Left forelimb (tissue), 1 donor: ENCODE data around the gene RSPH6A.

Experiments used
- DNase-seq: peaks from one replicate; pipeline ENCODE4 v3.0.0-alpha.2; 2018; ENCODE audit warnings: low spot score

The RSPH6A gene

DNA sequence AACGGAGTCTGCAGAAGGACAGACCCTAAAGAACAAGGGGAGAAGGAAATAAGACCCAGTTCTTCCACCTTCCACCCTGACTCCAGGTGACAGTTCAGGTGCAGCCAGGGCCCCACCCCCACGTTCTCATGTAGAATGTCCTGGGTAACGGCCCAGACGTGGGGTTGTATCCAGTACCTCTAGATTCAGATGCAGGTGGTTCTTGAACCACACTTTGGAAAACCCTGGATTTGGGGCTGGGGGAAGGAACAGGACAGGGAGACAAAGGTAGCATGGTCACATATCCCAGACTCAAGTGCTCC is 35.0 kb downstream of the RSPH6A start:
- DNase-seq, result no peak

DNA sequence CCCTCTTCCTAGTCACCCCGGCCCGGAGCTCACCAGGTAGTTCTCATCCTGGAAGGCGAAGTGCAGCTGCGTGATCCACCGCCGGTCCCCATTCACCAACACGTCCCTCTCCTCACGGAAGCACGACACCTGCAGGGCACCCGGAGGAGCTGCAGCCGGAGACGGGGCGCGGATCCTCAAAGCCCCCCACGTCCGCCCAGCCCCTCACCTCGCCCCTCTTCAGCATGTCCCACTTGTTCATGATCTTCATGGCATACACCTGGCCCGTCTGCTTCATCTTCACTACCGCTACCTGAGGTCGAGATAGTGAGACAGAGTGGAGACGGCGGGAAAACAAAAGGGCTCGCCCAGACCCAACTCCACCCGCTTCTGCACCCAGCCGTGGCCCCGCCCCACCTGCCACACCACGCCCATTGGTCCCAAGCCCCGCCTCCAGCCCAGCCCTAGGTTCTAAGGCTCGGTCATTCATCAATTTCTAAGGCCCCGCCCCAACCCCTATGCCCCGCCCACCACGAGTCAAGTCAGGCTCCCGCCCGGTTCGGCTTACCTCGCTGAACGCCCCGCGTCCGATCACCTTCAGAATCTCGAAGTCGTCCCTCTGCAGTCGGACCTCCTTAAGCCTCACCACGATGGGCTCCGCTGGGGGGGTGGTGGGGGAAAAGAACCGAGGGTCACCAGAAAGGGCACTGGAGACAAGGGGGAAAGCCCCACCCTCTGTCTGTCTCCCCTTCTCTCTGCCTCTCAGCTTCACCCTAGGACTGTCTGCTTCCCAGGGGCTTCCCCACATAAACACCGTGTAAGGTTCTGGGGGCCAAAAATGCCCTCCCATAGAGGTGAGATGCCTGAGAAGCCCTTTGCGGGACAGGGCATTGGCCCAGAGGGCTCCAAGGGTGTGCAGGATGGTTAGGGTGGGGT is 35.6 kb downstream of the RSPH6A start:
- DNase-seq, result no peak

DNA sequence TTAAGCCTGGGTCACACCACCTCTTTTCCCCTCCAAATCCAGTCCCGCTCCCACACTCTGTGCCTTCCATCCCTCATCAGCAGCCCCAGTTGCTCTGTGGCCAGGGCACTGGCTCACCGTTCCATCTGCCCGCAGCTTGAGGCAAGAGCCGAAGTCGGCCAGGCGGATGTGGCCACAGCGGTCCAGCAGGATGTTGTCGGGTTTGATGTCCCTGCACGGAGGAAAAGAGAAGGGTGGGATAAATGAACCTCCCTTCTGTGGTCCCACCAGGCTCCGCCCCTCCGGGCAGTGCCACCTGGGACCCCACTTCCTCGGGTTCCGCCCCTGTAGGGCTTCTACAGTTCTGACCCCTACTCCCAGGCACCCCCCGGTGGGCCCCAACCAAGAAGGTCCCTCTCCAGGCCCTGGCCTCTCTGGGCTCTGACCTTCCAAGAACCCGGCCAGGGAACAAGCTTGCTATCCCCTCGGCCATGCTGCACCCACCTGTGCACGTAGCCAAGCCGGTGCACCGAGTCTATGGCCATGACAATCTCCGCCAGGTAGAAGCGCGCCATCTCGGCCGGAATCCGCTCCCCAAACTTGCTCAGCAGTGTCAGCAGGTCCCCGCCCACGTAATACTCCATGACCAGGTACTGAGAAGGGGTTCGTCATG is 37.0 kb downstream of the RSPH6A start:
- DNase-seq, result no peak

DNA sequence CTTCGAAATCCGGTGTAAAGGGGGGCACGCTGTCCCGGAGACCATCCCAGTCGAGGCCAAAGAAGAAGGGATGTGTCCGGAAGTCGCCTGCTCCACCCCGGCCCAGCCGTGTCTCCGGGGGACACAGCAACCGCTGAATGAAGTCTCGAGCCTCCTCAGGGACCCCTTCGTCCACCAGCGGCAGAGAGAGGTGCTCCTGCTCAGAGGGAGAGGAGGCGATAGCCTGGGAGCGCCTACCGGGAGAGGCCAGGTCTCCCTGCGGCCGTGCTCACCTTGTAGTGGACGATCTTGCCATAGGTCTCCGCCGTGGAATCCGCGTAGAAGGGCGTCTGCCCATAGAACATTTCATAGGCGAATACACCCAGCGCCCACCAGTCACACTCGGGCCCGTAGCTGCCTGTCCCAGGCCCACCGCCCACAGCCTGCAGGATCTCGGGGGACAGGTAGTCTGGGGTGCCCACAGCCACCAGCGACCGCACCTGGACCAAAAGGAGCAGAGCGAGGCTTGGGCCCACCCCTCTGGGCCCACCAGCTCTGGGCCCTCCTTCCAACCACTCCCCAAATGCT is 37.6 kb downstream of the RSPH6A start:
- DNase-seq, result no peak

DNA sequence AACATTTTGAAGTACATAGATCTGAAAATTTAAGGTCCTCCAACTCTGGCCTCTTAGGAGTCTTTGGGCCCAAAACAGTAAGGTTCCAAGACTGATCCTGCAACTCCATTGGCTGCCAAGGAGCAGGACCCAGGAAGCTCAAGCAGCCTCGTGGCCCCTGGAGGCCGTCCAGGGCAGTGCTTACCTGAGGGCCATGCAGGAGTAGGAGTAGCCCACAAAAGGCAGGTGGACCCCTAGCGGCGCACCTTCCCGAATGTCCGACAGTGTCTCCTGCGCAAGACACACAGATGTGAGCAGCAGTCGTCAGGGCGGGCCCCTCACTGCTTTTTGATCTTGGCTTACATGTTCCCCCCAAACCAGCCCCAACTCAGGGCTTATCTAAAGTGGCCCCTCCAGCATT is 40.3 kb downstream of the RSPH6A start:
- DNase-seq, result no peak

DNA sequence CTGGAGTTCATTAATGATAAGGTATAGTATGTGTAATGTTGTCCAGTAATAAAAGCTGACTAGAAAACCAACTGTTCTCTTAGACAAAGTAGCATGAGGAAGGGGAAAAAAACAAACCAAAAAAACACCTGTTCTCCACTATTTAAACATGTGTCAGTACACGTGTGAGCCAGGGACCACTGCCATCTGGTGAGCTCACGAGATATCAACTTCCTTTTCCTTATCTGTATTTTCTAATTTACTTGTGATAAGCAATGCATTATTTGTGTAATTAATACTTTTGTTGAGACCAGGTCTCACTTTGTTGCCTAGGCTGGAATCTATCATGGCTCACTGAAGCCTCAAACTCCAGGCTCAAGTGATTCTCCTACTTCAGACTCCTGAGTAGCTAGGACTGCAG is 41.7 kb downstream of the RSPH6A start:
- DNase-seq, result no peak

DNA sequence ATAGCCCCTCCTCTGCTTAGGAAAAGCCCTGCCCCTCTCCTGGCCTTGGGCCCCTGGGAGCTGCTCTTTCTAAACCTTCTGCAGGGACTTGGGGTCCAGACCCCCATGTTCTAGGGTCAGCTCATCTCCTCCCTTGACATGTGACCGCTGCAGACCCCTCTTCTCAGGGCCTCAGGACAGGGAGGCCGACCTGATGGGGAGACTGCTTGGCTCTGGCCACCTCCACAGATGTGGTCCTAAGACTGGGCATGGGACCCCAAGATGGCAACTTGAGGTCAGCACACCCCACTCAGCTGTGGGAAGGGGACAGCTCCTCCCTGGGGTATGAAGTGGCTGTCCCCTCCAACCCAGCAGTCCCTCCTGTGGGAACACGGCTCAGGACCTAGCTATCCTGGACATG is 42.2 kb downstream of the RSPH6A start:
- DNase-seq, result peak; percentile 58

GRCh38 chr19:45772130-45772840 is 42.8 kb downstream of the RSPH6A start:
- DNase-seq, result peak; percentile 61

DNA sequence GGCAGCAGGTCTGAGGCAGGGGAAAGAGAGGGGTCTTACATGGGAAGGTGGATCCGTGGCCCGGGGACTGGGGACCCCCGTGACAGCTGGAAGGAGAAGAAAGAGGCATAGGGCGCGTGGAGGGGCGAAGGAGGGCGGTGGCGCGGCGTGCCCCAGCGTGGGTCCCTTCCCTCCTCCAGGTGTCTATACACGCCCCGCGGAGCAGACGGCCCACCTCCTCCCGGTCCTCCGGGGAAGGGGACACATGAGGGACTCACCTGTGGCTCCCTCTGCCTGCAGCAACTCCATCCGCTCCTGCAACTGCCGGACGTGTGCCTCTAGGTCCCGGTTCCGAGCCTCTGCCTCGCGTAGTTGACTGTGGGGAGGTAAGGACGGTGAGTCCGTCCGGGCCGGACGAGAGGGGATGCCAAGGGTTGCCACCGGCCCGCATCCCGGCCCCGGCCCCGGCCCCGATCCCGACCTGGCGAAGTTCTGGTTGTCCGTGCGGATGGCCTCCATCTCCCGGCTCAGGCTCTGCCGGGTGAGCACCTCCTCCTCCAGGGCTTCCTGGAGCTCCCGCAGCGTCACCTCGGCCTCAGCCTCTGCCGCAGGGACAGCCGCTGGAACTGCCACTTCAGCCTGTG is 43.7 kb downstream of the RSPH6A start:
- peak; percentile 66 for DNase-seq

DNA sequence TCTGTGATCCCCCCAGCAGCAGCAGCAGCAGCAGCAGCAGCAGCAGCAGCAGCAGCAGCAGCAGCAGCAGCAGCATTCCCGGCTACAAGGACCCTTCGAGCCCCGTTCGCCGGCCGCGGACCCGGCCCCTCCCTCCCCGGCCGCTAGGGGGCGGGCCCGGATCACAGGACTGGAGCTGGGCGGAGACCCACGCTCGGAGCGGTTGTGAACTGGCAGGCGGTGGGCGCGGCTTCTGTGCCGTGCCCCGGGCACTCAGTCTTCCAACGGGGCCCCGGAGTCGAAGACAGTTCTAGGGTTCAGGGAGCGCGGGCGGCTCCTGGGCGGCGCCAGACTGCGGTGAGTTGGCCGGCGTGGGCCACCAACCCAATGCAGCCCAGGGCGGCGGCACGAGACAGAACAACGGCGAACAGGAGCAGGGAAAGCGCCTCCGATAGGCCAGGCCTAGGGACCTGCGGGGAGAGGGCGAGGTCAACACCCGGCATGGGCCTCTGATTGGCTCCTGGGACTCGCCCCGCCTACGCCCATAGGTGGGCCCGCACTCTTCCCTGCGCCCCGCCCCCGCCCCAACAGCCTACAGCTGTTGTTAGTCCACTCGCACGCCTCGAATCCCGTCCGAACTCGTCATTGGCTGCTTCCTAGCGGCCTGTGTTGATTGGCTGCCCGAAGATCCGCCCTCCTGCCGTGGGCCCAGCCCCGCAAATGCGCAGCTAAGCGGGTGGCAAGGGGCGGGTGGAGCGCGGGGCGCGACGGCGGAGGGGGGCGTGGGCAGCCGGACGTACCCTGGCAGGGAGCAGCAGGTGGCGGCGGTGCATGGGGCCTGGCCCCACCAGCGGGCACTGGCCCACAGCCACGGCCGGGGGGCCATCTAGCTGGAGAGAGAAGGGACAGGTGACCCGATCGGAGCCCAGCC is 44.7 kb downstream of the RSPH6A start:
- peak; percentile 97 for DNase-seq

DNA sequence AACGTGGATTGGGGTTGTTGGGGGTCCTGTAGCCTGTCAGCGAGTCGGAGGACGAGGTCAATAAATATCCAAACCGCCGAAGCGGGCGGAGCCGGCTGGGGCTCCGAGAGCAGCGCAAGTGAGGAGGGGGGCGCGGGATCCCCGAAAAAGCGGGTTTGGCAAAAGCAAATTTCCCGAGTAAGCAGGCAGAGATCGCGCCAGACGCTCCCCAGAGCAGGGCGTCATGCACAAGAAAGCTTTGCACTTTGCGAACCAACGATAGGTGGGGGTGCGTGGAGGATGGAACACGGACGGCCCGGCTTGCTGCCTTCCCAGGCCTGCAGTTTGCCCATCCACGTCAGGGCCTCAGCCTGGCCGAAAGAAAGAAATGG is 45.3 kb downstream of the RSPH6A start:
- DNase-seq, result no peak

GRCh38 chr19:45768984-45769782 is 45.9 kb downstream of the RSPH6A start, which contains the start of gene SIX5:
SIX5 (minus strand) TSS chr19:45769252; CDS start chr19:45768844, 408 bp downstream.
- DNase-seq, result peak; percentile 100

- DNase-seq, result no peak
Measured at GRCh38 chr19:45768655-45768983, 46.5 kb downstream of the RSPH6A start.

DNA sequence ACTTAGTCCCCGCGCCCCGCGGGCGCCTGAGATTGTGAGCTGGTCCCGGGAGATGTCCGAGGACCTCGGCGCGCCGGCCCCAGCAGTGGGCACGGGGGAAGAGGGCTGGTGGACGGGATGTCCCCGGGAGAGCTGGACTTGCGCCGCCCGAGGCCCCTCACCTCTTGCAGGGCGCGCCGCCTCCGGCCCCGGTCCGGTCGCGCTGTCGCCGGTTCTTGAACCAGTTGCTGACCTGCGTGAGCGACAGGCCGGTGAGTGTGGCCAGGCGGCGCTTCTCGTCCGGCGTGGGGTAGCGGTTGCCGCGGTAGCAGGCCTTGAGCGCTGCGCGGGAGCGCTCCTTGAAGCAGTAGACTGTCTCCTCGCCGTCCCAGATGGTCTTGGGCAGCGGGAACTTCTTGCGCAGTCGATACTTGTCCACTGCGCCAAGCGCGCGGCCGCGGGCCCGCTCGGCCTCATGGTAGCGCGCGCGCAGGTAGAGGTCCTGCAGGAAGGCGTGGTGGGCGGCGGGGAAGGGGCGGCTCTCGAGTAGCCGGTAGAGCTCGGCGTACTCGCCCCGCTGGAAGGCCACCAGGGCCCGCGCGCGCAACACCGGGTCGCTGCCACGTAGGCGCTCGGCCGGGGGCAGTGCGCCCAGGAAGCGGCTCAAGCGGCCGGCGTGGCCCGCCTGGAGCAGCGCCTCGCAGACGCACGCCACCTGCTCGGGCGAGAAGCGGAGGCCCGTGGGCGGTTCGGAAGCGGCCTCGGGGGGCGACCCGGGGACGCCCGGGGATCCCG is 47.0 kb downstream of the RSPH6A start:
- peak; percentile 80 for DNase-seq

DNA sequence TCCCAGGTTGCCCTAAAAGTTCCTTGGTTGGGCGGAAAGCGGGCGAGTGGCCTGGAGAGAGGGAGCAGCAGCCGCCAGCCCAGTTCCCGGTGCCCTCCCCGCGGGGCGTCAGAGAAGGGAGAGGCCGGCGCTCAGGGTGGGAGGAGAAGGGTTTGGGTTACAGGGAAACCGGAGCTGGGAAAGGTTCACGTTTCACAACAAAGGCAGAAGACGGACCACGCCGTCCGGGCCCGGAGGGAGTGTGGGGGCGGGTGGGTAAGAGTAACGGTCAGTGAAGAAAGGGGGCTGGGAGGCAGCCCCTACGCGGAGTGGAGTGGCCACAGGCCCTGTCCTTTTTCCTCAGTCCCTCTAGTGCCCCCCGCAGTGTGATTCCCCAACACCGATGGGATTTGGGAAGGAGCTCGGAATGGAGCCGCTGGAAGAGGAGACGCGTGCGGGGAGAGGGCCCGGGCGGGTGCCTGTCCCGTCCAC is 47.7 kb downstream of the RSPH6A start:
- peak; percentile 87 for DNase-seq

GRCh38 chr19:45766869-45767346 is 48.2 kb downstream of the RSPH6A start:
- DNase-seq, result peak; percentile 75

DNA sequence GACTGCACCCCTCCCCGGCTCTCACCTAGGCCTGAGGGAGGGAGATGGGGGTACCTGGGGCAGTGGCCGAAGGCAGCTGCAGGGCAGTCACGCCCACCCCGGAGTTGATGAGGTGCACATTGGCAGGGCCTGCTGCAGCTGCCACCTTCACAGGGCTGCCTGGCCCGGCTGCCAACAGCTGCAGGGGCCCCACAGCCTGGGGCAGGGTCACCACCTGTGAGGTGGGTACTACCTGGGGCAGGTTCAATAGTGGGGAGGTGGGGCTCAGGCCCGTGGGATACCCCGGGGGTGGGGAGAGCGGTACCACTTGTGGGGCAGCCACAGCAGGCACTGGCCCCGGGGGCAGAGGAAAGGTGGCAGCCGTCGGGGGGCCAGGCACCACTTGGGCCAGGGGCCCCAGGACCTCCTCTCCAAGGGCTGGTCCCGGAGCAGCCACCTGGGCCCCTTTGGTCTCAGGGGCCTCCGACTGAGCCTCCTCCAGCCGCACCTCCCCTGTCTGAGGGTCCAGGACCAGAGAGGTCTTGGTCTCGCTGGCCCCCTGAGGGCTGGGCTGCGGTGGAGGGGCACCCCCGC is 48.7 kb downstream of the RSPH6A start:
- peak; percentile 66 for DNase-seq

- peak; percentile 64 for DNase-seq
Measured at GRCh38 chr19:45765702-45766295, 49.3 kb downstream of the RSPH6A start.
